Erythroblast (primary cell): ENCODE results near the gene SCFD2.

ENCODE experiments used
- DNase-seq, 2 experiments: peaks; one replicate each; lab custom pipeline; 2025; lab: John Stamatoyannopoulos, UW
- GATA1 ChIP-seq: IDR thresholded peaks from 2 replicates; pipeline ENCODE4 v1.6.1; 2011; ENCODE audit warnings: low read depth, mild to moderate bottlenecking, control low read depth, low read length, moderate library complexity
- POLR2A ChIP-seq: IDR thresholded peaks from 2 replicates; pipeline ENCODE4 v1.6.1; 2011; ENCODE audit warnings: mild to moderate bottlenecking, low read length

SCFD2 gene

DNA sequence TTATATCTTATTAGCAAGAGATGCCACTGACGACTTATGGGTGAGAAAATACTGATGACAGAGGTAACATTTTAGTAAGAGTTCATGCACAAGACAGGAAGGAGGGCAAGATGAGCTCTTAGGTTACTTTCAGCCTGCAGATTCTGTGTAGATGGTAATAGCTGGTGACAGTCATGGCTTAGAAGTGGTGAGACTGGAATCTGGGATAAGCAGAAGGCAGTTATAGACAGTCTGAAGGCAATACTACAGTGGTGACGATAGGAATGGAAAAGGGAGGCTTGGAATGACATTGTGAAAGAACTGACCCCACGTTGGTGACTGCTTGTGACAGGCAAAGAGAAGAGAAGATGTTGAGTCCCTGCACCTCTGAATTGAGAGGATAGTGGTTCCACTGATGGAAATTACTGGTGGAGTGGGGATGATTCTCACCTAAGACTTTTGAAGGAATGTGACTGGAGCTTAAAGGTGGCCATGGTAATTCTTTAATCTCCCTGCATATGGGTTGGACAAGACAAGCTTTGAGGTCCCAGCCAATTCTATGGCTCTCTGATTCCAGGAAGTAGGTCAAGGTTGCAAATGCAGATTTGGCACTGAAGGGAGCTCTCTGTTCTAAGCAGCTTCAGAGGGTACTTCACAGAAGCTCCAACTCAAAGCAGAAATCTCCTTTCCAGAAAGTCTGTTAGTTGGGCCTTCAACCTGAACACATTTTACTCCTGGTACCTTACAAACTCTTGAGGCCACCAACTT is 404.0 kb downstream of the SCFD2 start:
- DNase-seq, result no peak
- TF ChIP-seq GATA1 (no peak), POLR2A (no peak)

DNA sequence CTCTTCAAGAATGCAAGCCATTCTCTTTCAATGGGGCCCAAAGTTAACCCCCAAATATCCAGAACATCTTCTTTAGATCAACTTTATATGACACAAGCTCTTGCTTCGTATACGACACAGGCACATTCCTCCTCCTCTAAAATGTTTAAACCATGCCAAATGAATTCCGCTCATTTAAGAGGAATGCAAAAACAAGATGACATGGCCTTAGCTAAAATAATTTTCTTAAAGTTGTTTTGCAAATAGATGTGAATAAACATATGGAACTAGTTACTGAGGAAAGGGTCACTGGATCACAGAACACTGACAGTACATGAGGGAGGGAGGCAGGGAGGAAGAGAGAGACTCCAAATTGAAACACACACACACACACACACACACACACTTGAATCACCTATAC is 406.3 kb downstream of the SCFD2 start:
- no peak for DNase-seq
- no peak for TF ChIP-seq GATA1
- TF ChIP-seq POLR2A, result no peak

DNA sequence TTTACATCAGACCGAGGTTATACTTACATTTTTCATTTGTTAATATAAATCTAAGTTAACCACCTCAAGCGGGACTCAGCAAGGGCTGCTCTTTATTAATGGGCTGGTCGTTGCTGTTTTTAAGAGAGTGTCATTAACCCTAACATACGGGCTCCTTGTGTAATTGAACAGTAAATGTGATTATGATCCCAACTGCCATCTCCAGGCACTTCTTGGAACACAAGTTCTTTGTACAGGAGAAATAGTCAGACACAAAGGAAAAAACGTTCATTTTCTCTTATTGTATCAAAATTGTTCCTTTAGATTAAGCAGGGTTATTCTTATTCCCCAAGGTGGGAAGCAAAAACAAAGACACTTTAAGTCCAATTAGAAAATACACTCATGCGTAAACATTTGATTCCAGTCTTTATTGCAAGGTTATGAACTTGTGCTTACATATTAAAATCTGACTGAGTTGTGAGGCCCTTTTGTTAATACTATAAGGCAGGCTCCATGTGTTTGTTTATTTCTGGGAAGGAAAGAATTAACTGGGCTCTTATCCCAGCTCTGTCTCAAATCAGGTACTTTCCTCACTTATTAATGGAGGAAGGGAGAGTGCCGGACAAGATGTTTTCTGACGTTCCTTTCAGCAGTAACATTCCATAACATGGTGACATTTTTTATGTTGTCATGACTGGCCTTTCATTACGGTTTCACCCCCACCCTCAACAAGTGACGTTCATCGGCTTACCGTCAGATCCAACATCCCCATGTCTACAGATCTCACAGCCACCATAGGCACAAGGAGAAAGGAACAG is 407.8 kb downstream of the SCFD2 start:
- DNase-seq, result no peak
- TF ChIP-seq GATA1, result no peak
- TF ChIP-seq POLR2A, result no peak

DNA sequence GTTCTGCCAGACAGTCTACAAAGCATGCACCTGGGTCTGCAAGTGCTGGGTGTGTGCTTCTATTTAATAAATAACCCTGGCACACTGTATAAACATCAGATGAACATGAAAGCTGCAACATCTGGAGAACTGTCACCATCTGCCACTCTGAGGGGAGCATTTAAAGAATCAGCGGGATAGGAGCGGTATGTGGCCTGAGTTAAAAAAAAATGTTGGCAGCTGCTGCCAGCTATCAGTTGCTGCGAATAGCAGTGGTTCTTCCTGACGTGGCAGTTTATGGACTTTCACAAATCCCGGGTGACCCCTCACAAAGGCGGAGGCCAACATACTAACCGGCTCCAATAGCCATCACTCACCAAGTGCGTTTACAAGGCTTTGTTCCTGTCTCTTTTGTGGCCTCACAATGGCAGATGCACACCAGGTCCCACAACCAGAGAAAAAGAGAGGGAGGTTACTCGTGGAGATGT is 408.6 kb downstream of the SCFD2 start:
- TF ChIP-seq GATA1 (no peak), POLR2A (no peak)
- no peak for DNase-seq

DNA sequence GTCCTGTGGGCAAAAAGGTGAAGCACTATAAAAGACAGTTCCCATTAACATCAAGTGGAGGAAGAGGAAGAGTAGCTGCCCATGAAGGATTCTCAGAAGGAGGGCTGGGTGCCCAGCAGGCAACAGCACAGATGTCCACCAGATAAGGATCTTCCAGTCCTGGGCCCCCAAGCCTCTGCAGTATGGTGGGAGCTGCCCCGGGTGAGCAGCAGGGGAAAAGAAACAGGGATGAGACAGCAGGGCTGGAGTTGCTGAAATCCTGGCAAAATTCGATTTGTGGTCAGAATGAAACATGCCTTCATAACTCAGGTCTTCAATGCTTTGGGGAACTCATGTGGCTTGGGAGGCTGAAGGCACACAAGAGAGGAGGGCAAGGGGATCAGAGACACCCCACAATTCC is 409.2 kb downstream of the SCFD2 start:
- no peak for TF ChIP-seq POLR2A
- TF ChIP-seq GATA1, result no peak
- DNase-seq, result no peak

DNA sequence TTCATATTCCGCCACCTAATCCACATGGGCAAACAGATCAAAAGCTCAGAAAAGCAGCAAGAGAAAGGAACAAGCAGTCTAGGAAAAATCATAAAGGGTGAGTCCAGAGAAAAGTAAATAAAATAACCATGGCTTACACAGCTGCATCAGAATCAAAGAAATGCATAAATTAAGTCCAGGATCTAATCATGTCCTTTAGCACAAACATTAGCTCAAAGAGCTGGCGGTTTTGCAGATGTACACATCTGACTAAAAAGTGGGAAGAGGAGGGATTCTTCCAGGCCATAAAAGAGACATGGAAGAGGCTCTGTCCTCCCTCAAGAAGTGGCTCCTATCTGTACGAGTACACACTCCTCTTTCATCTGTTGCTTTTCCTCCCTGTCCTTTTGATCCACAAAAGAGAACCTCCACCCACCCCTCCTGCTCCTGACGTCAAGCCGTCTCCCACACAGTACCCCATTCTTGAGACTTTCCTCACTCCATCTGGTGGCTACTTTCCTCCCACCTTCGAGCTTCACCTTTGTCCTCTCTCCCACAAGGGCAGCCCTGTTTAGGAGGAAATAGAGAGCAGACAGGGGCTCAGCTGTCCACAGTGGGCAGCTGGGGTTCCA is 411.2 kb downstream of the SCFD2 start:
- TF ChIP-seq GATA1, result no peak
- TF ChIP-seq POLR2A, result no peak
- no peak for DNase-seq

DNA sequence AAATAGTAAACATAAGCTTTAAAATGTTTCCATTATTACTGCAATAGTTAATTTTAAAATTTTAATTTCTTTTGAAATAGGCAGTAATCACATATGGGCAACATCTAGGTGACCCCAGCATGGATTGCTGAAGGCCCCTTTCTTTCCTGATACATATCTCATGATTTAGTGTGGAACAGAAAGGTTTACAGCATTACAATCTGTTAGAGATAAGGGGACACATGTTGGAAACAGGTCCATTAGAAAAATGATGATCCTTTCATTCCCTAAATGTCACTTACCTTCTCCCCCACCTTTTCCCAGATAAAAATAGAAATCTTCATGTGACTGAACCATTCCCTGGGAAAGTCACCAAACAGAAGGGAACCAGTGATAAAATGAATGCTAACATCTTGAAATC is 413.3 kb downstream of the SCFD2 start:
- TF ChIP-seq POLR2A, result no peak
- TF ChIP-seq GATA1, result no peak
- no peak for DNase-seq

DNA sequence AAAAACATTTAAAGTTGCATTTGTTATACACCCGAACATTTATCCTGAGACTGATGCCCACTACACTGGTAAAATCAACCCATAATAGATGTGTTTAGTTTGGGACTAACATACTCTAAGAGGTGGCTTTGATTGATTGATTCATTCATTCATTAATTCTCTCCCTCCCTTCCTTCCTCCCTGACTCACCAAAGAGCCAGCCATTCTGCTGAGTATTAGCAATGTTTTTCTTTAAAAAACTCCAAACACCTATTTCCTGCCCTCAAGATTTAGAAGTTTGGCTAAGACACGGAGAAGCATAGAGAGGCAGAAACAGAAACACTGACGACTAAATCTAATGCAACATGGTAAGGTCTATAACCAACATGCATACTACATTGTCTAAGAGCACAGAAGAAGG is 414.8 kb downstream of the SCFD2 start:
- DNase-seq, result no peak
- no peak for TF ChIP-seq POLR2A
- TF ChIP-seq GATA1, result no peak

DNA sequence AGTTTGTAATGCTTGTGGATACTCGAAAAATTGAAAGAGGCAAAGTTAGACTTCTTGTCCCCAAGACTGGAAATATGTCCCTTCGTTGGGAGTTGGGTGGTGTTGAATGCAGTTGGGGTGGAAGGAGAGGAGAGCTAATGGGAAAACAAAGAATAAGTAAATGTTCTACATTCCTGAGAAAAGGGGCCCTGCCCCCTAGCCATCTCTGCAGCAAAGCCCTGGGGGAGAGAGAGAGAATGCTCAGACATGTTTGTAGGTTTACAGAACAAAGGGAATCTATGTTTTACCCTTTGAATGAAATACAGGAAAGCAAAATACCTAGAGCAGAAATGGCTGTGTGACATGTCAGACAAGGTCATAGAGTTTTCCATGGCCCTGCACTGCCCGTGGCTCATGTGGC is 415.6 kb downstream of the SCFD2 start:
- TF ChIP-seq GATA1 (no peak), POLR2A (no peak)
- DNase-seq, result no peak

DNA sequence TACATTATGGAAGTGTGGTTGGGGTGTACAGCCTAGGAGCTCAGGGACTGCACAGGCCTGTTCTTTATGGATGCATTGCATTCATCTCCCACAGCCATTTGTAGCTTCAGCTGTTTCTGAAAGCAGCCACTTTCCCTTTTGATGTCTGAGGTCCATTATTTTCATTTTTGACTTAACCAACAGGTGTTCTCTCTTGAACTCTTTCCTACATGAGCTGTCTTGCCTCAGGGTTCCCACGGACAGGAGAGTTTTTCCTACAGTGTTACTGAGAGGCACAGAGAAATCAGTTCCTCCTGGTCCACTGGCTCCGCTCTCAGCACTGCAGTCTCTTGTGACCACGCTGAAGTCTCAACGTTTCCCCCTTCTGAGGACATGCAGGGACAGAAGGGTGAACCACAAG is 416.5 kb downstream of the SCFD2 start:
- TF ChIP-seq POLR2A (no peak), GATA1 (no peak)

DNA sequence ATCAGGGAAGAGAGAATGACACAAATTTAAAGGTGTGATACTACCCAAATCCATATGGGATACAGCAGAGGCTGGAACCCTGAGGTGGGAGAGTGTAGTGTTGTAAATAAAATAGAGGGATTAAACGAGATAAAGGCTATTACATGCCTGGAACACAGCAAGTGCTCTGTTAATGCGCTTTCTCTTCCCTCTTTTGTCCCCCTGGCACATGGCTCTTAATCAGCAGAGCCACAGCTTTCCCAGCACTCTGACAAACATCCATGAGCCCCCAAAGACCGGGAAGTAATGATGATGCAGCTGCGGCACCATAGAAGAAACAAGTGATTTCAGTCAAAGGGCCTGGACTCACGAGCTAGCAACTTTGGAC is 417.8 kb downstream of the SCFD2 start:
- no peak for TF ChIP-seq POLR2A
- no peak for TF ChIP-seq GATA1
- DNase-seq, result no peak

More for the DNA sequence above, 416.5 kb downstream of the SCFD2 start:
- no peak for DNase-seq

DNA sequence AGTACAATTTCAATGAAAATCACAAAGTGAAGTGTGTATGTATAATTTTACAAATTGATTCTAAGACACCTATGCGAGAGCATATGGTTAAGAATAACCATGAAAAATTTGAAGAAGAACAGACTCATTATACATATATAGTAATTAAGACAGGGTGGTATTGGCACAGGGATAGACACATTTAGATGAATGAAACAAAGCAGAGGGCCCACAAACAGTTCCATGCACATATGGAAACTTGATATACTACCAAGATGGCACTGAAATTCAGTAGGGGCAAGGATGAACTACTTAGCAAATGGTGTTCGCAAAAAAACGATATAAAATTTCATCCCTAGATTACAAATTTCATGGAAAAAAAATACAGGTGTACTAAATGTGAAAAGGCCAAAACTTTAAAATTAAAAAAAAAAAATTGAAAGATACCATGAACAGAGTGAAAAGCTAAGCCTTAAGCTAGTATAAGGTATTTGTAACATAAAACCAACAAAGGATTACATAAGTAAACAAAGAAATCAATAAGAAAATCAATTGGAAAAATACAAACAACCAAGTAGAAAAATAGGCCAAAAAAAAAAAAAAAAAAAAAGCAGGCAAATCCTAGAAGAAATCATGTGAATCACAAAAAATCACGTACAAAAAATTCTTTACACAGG is 418.3 kb downstream of the SCFD2 start:
- TF ChIP-seq POLR2A (no peak), GATA1 (no peak)
- no peak for DNase-seq

DNA sequence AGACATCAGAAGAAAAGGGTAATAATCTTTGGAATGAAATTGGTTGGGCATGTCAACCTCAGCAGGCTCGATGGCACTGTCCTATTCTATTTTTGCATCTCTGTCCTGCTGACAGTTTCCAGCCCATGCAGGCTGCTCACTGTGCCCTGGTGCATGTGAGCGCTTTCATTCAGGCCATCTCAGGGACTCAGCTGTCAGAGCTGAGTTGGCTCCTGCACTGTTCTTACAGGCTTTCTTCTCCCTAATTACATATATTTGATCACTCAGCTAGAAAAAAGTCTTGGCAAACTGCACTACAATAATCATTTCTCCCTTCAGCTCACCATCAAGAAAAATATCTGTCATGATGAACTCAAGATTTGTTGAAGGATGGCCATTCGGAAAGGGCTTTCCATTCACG is 419.0 kb downstream of the SCFD2 start:
- no peak for DNase-seq
- TF ChIP-seq GATA1, result no peak
- TF ChIP-seq POLR2A, result no peak

DNA sequence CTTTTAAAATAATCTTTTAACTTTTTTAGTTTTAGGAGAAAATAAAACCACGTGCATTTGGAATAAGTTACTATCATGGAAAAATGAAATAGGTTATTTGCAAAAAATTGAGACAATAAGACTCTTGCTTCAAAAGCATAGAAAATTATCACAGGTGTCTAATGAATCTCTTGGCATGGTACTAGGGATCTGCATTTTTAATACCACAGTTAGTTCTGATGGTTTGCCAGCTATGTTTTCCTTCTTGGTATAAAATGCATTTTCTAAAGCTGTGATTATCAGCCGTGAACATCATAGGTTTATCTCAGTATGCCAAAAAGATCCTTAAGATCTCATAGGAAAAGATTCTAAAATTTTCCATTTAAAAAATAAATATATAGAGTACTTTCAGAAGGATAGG is 419.9 kb downstream of the SCFD2 start:
- TF ChIP-seq POLR2A, result no peak
- no peak for TF ChIP-seq GATA1
- no peak for DNase-seq
